ENCODE results near the gene NAA50. TPM values are rescaled to one million over a fixed set of nuclear protein-coding genes. Genes with fewer than 3 reads are reported as not detected.
A peak's percentile ranks its signal among the peaks of the same experiment; 100 is the strongest.

Gene NAA50
- polyA plus RNA-seq, 10 donors: 131 to 186 (median 146) TPM

DNA sequence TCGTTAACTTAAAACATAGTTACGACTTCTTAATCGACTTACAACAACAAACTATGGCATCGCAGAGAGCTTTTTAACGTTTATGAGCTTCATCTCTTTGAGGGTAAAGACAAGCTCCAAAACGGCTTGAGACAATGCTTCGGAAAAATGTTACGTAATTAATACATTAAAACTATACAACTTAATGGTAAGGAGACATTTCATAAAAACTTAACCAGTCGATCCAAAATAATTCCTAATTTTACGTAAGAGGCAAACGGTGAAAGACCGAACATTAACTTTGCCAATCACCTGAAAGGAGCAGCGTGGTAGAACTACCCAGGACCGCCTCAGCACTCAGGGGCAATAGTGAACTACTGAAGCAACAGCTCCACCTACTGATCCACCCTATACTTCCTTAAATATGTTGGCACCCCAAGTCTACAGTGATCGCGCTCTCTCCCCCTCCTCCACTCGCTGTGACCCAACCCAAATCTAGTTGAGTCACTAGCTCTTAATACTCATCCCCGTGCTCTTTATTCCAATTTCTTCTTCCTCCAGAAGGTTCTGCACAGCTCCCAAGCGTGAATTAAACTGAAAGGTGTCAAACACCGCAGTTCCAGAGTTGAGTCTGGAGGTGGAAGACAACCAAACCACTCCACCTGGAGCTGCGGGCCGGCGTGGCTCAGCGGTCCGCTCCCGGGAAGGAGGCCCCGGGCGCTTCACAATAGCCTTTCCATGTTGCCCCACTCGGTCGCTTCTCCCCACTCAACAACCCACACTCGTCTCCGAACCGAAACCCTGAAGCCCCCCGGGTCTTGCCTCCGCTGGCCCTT is 901 bp downstream of the NAA50 start:
- DNase-seq: peak; percentile 86 to 94 (median 87)

DNA sequence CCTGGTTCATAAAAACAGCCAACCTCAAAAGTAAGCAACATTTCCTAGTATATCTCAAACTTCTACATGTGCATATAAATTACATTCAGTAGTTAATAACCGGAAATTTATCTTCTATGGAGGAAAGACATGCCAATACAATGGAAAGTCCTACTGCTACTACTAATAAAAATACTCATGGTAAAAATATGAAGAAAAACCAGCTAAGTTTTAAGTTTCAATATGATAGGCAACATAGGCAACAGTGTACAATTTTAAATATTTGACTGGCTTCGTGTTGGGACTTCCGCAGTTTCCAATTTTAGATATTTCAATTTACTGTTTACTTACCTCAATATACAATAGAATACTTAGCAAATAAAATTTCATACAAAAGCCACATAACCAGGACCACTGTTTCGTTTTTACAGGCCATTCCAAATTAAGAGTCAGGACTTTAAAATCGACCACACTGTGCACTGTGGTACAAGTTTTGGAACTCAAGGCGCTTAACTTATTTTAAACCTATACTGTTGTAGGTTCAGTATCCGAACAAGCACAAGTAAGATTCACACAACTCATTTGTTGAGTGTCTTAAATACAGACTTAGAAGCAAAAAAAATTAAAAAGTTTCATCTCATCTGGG is 2.9 kb downstream of the NAA50 start:
- no peak for DNase-seq

DNA sequence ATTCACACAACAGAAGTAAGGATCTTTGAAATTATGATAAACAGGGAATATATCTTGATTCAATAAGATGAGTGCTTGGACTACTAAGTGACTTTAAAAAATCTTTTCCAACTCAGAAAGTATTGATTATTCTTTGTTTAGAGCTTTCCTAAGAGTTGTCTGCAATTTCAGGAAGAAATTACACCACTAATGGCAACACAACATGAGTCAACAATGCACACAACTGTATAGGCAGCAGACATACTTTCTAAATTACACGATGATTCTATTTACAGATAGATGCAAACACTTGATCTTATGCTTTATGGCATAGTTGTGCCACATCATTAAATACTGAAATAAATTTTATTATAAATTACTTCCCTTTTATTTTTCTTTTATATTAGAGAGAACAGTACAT is 4.4 kb downstream of the NAA50 start:
- DNase-seq: no peak

DNA sequence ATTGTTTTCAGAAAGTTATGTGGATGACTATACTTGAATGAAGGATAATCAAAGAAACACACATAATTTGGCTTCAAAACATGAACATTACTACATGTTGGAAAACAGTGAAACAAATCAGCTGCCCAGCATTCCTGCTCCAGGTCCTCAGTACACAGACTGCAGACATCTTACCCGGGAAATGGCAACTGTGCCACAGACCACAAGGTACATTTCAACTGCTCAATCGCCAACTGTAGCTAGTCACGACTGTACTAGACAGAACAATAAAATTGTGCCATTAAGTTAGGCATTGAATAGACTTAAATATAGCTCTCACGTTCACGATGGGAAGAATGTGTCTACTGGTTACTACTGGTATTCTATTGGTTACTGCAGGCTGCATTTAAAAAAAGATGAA is 5.0 kb downstream of the NAA50 start:
- no peak for DNase-seq

DNA sequence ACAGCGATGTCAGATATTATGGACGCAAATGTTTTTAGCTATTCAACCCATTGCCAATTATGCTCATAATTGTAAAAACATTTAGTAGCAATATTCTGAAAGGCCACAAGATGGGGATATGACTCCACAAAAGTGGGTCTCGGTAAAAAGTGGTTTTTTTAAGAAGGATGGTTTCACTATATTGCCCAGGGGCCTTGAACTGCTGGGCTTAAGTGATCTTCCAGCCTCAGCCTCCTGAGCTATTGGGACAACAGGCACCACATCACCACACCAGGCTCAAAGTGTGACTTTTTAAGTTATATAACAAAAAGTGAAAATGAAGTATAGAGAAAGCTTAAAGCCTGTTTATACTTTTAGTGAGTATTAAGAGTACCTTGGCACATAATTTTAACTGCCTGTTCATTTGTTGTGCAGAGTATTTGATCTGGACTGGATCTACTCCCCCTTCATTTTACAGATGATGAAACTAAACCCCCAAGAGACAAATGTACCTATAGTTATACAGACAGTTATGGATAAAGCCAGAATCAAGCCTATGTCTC is 9.4 kb downstream of the NAA50 start:
- DNase-seq: peak; percentile 62 to 85 (median 74)

DNA sequence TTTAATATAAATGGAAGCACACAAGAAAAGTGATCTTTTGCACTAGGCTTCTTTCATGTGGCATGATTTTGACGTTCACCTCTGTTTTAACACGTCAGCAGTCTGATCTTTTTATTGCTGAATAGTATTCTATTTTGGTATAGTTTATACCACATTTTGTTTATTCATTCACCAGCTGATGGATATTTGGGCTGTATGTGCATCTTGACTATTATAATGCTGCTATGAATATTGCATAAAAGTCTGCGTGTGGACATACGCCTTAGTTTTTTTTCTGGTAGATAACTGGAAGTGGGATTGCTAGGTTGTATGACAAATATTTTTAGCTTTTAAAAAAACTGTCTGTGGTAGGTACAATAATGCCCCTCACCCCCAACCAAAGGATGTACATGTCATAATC is 14.4 kb downstream of the NAA50 start:
- no peak for DNase-seq

DNA sequence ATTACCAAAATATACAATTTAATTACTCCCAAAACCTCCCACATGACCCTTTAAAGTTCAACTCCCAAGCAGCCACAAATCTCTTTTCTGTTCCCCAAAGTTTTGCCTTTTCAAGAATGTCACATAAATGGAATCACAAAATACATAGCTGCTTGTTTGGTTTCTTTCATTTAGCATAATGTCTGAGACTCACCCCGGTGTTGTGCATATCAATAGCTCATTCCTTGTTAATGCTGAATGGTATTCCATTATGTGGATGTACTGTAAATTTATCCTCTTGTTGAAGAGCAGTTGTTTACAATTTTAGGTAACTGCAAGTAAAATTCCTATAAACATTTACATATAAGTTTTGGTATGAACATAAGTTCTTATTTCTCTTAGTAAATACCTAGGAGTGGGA is 15.5 kb downstream of the NAA50 start:
- DNase-seq: no peak

DNA sequence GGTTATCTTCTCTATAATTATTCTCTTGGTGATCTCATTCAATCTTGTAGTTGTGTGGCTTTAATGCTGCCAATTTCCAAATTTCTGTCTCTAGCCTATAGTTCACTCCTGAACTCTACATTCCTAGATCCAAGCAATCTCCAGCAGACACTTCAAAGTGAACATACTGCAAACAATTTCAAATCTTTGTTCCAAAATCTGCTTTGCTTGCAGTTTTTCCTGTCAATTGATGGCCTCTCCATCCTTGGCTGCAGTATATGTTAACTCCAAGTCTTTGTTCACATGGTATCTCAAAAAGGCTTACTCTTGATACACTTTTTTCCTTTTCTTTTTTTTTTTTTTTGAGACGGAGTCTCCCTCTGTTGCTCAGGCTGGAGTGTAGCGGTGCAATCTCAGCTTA is 17.4 kb downstream of the NAA50 start:
- DNase-seq: no peak

DNA sequence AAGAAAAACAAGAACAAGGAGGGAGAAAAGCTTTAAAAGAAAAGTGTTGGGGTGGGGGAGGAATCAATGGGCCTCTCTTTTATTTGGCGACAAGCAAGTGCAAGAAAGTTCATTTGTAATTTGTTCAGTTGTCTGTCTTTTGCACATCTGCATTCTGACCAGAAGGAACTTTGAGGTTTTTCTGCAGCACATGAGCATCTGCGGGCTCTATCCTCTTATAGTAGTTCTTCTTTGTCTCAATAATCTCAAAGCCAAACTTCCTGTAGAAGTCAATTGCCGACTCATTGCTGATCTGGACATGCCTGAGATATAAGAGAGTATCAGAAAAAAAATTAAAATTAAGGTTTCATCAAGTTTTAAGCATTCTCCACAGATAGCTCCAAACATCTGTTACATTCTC is 24.4 kb downstream of the NAA50 start:
- no peak for DNase-seq

DNA sequence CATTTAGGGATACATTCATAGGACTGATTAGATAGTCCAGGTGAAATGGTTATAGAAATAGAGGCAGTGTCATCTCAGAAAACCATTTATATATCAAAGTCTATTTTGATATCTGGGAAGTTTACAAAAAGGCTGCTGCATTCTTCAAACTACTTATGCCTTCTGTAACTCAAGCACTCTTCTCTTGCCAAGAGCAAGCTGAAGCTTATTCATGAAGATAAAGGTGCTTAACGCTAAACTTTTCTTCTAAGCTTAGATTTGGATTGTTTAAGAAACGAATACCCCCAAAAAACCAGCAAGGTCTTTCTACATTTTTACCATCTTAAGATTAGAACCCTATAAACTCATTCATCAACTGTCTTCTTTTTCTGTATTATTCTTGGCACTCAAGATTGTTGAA is 26.3 kb downstream of the NAA50 start:
- no peak for DNase-seq

DNA sequence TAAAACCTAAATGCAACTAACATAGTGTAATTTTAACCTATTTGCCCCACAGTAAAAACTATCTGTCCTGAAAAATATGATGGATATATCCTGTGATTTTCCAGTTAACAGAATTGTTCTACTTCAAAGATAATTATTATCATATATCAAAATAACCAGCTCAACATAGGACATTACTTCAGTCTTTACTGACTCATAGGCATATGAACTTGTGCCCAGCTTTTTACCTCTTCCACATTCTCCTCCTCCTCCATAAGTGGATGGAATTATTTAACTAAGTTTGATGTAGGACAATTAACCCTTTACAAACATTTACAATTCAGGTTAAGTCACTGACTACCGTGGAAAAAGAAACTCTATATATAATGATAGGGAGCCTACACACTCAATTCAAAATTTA is 26.8 kb downstream of the NAA50 start:
- DNase-seq: no peak

DNA sequence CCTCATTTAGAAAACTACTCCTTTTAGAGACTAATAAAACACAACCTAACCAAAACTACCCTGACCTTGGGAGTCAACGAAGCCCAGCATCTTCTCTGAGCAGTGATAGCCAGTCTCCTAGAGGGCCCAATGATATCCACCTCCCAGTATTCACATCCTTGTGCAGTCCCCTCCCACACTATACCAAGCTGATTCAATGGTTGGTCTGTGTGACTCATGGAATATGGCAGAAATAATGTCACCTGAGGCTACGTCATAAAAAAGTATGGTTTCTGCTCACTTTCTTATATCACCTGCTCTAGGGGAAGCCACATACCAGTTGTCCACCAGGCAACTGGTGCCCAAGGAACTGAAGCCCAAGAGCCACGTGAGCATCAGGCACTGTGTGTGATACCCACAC is 28.2 kb downstream of the NAA50 start:
- DNase-seq: no peak

DNA sequence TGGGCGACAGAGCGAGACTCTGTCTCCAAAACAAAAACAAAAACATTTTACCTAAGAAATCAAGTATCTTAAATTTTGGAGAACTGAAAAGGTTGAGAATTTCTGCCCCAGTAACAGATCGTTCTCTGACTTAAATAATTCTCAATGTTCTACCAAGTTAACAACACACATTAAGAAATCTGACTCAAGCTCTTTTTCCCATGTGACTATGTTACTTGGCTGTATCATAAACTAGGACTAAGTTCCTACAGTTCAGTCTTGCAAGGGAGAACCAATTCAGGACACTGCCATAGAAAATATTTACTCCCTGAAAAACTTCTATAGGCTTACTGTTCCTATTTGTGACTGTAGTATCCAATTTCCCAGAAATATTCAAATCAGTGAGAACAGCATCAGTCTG is 28.7 kb downstream of the NAA50 start:
- no peak for DNase-seq

DNA sequence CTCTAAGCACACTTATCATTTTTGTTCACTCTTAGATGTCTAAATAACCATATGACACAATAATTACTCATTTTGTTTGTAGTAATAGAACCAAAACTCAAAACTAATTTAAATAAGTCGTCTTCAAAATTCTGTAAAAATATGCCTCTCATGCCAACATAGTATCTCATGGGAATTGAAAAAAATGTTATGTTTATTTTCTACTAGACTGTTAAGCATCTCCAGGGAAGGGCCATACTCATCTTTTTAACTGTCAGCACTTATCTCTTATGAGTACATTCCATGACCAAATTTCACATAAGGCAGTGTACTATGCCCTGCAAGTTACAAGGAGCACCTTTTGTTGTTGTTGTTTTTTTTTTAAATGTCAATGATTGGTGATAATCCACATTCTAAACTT is 31.3 kb downstream of the NAA50 start:
- no peak for DNase-seq

DNA sequence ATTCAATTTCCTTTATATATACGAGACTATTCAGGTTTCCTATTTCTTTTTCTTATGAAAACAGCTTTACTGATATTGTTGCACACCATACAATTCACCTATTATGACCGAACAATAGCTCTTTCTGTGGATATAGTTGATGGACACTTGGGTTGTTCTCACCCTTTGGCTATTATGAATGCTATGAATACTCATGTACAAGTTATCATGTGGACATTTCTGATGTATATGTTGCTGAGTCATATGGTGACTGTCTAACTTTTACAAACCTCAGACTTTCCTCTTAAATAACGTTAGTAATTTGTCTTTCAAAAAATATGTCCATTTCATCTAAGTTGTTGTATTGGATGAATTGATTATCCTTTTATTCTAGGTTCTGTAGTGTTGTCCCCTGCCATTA is 33.9 kb downstream of the NAA50 start:
- no peak for DNase-seq

DNA sequence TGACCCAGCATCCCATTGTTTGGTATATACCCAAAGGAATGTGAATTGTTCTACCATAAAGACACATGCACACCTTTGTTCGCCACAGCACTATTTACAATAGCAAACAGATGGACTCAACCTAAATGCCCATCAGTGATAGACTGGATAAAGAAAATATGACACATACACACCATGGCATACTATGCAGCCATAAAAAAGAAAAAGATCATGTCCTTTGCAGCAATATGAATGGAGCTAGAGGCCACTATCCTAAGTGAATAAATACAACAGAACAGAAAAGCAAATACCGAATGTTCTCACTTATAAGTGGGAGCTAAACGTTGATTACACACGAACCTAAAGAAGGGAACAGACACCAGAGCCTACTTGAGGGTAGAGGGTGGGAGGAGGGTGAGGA is 38.2 kb downstream of the NAA50 start:
- no peak for DNase-seq

DNA sequence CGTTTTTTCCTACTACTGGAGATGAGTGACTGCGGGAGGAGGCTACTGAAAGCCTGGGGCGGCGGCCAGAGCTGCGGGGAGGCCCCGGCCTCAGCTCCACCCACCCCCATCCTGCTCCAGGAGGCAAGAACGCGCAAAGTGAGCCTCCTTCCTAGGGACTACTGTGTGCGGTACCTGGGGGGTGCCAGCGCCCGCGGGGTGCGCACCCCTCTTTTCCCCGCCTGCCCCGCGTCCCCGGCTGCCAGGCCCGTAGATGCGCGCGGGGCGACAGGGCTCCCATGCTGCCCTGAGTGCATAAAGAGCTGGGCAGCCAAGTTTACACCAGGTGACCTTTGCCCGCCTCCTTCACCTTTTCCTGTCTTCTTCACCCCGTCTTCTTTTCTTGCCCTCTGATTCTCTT is 47.1 kb downstream of the NAA50 start:
- DNase-seq: peak in 1 of 3 donors; percentile 50

DNA sequence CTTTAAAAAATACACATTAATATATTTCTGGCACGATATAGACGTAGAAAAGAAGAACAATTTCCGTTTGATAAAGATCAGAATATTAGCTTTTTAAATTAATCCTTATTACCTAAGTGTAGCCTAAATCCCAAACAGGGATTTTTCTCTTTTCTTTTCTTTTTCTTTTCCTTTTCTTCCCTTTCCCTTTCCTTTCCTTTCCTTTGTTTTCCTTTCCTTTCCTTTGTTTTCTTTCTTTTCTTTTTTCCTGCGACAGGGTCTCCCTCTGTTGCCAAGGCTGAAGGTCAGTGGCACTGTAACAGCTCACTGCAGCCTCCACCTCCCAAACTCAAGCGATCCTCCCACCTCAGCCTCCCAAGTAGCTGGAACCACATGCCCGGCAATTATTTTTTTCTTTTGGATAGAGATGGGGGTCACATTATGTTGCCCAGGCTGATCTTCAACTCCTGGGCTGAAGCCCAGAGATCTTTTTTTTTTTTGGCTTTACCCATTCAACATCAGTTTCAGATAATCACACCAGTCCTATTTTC is 47.8 kb downstream of the NAA50 start:
- no peak for DNase-seq

DNA sequence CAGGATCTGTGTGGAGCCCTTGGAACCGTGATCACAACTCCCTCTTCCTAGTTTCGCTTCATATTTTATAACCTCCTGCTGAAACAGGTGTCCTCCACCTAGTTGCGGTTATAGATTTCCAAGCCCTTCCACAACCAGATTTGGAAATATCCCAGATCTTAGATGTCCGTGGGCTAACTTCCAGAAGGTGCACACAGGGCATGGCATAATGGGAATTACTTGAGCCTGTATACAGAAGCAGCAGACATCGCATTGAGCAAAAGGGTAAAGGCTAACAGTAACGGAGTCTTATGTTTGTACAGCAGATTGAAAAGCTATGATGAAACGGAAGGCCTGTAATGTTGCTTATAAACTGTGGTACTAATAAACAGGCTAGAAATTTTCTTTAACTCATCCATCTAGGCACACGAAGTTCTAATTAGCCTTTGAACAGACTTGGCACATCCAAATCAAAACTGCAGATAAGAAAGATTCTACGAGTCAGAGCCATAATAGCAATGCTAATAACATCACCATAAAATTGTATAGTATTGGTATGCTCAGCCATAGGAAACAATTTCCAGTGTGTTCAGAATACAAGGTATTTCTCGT is 48.5 kb downstream of the NAA50 start:
- DNase-seq: no peak

DNA sequence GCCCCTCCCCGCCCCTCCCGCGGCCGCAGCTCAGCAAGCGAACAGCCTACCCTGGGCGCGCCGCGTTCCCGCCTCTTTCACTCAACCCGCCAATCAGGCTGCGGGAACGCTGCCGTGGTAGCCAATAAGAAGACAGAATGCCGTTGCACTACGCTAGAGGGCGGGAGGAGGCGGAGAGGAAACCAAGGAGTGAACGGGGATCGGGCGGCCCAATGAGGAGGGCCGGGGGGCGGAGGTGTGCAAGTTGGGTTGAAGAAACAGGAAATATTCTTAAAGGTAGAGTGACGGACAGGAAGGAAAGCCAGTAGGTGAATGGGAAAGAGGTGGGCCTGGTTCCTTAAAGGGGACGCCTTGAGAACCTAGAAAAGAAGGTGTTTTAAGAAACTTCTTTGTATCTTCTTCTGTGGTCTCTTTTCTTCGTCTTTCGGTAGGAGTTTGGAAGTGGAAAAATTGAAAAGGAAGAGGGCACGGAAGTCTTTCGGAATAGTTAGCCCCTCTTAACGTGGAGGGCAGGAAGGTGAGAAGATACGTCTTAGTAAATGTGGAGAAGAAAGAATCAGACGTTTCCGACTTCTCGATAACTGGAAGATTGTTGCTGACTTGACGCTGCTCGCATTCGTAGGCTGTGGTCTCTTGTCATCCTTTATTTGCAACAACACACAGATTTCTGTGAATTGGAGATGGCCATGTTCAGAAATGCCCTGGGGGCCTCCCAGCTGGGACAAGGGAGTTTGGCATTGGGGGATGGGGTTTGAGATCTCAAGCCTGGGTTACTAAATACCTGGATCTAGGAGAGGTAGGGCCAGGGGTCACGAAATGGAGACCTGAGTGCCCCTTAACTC is 49.2 kb downstream of the NAA50 start:
- peak; percentile 99 to 100 (median 99) for DNase-seq

DNA sequence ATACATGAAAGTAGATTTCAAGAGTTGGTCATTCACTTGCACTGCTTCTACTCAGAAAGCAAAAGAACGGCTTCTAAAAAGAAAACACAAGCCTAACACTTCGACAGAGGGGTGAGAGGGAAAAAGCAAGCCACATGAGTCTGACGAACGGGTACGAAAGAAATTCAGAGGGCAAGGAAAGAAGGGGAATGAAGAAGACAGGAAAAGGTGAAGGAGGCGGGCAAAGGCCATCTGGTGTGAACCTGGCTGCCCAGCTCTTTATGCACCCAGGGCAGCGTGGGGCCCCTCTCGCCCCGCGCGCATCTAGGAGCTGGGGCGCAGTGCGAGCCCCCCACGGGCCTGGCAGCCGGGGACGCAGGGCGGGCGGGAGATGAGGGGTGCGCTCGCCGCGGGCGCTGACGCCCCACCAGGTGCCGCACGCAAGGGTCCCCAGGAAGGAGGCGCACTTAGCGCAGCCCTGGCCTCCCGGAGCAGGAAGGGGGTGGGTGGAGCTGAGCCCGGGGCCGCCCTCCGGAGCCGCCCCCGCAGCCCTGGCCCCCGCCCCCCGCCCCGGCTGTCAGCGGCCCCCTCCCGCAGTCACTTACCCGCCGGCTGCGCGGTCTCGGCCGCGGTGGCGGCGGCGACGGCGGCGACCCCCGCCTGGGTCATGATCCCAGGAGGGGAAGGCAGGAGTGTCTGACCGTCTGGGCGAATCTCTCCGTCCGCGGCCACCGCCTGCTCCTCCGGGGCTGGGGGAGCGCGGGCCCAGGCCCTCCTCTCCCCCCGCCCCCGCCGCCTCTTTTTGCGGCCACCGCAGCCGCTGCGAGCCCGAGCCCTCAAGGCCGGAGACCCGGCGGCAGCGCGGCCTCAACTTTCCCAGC is 50.0 kb downstream of the NAA50 start, which contains the start of gene USF3:
TSS of gene USF3 (minus strand) at position 857 of the 860 bp plus-strand sequence. CDS start 21,764 bp downstream, outside the sequence.
- DNase-seq: peak; percentile 70 to 93 (median 85)
